ENCODE measurements around the gene RSBN1L.
"Not testable (repeated sequence)": the region's sequence is repeated elsewhere in the genome, so short reads cannot be mapped to it uniquely, and the experiment has no call there.

Gene RSBN1L

DNA sequence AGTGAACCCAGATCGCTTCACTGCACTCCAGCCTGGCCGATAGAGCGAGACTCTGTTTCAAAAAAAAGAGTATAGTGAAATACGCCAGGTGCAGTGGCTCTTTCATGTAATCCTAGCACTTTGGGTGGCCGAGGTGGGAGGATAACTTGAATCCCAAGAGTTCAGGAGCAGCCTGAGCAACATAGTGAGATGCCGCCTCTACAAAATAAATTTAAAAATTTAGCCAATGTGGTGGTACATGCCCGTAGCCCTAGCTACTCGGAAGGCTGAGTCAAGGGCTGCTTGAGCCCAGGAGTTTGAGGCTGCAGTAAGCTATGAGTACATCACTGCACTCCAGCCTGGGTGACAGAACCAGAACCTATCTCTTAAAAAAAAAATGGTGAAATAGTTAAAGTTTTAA, 74.1 kb downstream of the RSBN1L start:
- no peak for DNase-seq (ENCODE audit: low read depth)

- DNase-seq (ENCODE audit: low read depth): no peak
Observed at GRCh38 chr7:77771901-77772300, 75.6 kb downstream of the RSBN1L start.

- DNase-seq (ENCODE audit: low read depth): no peak
Observed at GRCh38 chr7:77778535-77778934, 82.3 kb downstream of the RSBN1L start.

- no peak for DNase-seq (ENCODE audit: low read depth)
Observed at GRCh38 chr7:77782383-77782782, 86.1 kb downstream of the RSBN1L start.

GRCh38 chr7:77783111-77783510, 86.9 kb downstream of the RSBN1L start:
- no peak for DNase-seq (ENCODE audit: low read depth)

- DNase-seq (ENCODE audit: low read depth): no peak
Observed at GRCh38 chr7:77783545-77783944, 87.3 kb downstream of the RSBN1L start.

GRCh38 chr7:77784426-77784825, 88.2 kb downstream of the RSBN1L start:
- DNase-seq (ENCODE audit: low read depth): not testable (repeated sequence)

GRCh38 chr7:77786018-77786417, 89.8 kb downstream of the RSBN1L start:
- no peak for DNase-seq (ENCODE audit: low read depth)

DNA sequence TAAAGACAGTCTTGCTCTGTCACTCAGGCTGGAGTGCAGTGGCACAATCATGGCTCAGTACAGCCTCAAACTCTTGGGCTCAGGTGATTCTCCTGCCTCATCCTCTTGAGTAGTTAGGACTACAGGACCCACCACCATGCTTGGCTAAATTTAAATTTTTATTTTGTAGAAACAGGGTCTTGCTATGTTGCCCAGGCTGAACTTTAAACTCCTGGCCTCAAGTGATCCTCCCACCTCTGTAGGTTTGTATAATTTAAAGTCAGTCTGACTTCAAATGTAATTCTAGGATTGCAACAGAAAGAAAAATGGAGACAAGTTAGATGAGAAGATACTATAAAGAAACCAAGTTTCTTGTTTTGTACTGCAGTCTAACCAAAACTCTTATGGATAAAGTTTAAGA, 90.5 kb downstream of the RSBN1L start:
- no peak for DNase-seq (ENCODE audit: low read depth)

GRCh38 chr7:77788327-77788902, 92.2 kb downstream of the RSBN1L start:
- DNase-seq (ENCODE audit: low read depth): no peak

DNA sequence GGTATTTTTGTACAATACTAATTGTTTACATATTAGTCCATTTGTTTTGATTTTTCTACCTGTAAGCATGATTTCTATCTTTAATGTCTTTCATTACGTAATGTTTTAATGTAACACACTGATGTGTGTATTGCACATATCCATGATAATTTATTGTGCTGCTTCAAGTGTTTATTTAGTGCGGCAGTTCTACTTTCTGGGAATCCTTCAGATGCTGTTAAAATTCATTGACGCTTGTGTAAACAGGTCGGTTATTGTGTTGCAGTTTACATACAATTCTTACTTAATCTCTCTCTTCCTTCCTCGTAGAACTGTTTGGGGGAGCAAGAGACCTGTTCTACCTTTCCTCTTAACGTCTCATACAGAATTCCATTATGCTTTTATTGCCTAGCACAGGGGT, 95.1 kb downstream of the RSBN1L start:
- DNase-seq (ENCODE audit: low read depth): no peak

GRCh38 chr7:77791956-77792355, 95.7 kb downstream of the RSBN1L start:
- DNase-seq (ENCODE audit: low read depth): no peak

GRCh38 chr7:77794000-77794399, 97.7 kb downstream of the RSBN1L start:
- no peak for DNase-seq (ENCODE audit: low read depth)

DNA sequence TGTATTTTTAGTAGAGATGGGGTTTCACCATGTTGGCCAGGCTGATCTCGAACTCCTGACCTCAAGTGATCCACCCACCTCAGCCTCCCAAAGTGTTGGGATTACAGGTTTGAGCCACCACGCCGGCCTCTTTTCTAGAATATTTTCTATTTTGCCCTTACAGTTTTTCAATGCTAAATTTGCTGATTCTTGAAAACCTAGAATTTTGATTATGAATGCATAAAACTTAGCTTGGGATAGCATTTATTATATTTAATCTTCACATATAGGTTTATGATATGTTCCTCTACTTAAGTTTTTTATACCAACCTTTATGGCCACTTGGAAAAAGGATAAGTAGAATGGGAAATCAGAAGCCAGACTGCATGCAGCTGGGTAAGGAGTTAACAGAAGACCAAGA, 99.8 kb downstream of the RSBN1L start:
- no peak for DNase-seq (ENCODE audit: low read depth)

DNA sequence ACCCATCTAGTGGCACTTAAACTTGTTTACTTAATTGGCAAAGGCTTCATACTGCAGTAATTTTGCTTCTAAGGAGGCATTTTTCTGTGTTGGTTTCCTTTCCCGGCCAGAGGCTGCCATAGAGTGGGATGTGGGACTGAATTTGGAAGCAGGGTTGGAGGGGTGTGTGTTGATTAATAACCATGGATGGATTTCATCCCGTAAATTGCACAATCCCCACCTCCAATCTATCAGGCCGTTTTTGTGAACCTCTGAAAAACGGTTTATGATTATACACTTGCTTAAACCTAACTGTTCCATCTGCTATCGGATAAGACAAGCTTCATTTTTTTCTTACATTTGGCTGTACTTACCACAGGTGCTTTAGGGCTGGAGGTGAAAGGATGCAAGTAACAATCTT, 100.7 kb downstream of the RSBN1L start:
- DNase-seq (ENCODE audit: low read depth): no peak

DNA sequence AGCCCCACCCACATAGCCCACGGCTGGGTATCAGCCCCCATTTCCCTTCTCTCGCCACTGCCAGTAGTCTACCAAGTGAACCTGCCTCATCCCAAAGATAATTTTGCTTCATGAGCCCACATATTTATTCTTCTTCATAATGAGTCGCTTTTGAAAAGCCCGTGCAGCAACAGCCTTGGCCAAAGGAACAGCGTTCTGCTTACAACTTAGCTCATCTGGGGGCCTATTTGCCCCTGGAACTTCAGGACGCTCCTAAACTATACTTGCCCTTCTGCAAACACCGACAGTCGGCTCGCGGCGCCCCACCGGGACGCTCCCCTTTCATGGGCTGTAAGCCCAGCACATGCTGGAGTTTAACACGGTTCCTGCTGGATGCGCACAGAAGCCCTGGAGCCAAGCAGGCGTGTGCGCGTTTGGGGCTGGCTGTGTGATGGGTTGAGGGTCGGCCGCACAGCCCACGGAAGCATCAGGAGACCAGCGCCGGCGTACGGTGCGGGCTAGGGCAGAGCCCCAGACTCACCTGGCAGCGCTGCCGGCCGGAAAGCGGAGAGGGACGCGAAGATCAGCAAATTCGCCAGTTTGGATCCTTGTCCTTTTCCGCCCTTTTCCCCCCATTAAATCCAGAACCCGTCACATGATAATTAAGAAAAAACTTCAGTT, 101.6 kb downstream of the RSBN1L start:
- DNase-seq (ENCODE audit: low read depth): no peak

- peak; percentile 85 for DNase-seq (ENCODE audit: low read depth)
Observed at GRCh38 chr7:77798394-77799077, 102.3 kb downstream of the RSBN1L start, which contains the start of the genes PHTF2 and TMEM60. PHTF2 (plus strand) TSS chr7:77798773. TMEM60 (minus strand) TSS chr7:77798434; CDS start chr7:77794373, 4,061 bp downstream.

DNA sequence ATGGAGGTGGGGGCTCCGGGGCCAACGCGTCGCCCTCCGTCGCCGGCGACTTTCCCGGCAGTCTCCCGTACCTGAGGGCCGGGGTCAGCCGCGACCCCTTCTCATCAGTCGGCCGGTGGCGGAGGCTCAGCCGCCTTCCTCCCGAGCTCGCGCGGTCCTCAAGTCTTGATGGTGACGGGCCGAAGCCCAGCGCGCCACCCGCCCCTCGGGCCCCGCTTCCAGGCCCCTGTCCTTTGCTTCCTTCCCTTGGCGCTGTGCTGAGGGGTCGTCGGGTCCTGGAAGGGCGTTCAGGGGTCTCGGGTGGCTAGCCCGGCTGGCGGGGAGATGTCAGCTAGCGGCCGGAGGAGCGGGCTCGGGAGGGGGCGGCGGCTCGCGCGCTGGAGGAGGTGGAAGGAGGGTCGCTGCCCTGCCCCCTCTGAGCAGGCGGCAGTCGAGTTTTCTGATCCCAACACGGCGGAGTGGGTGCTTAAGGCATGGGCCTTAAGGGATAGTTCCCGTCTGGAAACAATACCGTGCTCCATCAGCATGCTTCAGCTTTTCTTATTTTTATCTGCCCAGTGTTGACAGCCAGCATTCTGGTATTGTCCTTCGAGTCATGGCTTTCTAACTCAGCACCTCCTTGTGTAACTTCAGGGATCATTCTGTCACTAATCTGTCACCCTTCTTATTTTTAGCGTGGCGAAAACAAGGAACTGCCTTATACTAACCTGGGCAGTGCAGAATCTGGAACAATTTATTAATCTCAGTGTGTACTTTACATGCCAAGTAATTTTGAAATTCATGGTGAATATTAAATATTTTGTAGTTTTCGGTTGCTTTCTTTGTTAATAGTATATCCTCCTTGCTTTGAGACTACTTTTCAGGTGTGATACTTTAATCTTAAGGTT, 103.1 kb downstream of the RSBN1L start:
- no peak for DNase-seq (ENCODE audit: low read depth)

DNA sequence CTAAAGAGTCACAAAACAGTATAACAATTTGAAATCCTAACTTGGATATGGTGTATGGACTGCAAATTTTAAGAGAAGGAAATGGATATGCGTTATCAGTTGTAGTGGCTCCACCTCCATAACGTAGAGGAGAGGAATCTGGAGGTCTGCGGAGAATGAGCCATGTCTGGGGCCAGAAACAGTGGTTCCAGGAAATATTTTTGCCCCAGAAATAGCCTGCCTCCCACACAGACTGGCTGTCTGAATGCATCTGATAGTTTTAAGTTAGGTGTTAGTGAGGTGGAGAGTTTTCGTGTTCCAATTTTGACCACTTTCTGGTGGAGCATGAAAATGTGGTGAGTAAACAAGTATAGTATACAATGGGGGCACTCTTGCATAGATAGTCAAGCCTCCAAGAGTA, 103.9 kb downstream of the RSBN1L start:
- DNase-seq (ENCODE audit: low read depth): no peak

- no peak for DNase-seq (ENCODE audit: low read depth)
Observed at GRCh38 chr7:77800730-77801129, 104.5 kb downstream of the RSBN1L start.

GRCh38 chr7:77802557-77803405, 106.5 kb downstream of the RSBN1L start:
- DNase-seq (ENCODE audit: low read depth): no peak

All from stimulated activated CD8-positive, alpha-beta memory T cell treated with anti-CD3 and anti-CD28 coated beads, Interleukin-12 subunit alpha, Interleukin-12 subunit beta, amount 100 ng/mL, for 1 hour (primary cell).